Stimulated activated CD4-positive, alpha-beta T cell treated with anti-CD3 and anti-CD28 coated beads, Interleukin-12 subunit alpha, Interleukin-12 subunit beta, amount 100 ng/mL, for 4 hours (primary cell): ENCODE results near the gene PTK6.

Source experiments
- DNase-seq: peaks from one replicate; pipeline ENCODE4 v3.0.0-alpha.2; 2020

The PTK6 gene

GRCh38 chr20:63503524-63503923 lies 33.7 kb downstream of the PTK6 start:
- no peak for DNase-seq

GRCh38 chr20:63502671-63503172 lies 34.5 kb downstream of the PTK6 start:
- DNase-seq, result no peak

GRCh38 chr20:63501818-63502670 lies 35.1 kb downstream of the PTK6 start:
- DNase-seq, result no peak

GRCh38 chr20:63500902-63501817 lies 36.0 kb downstream of the PTK6 start:
- DNase-seq, result no peak

GRCh38 chr20:63500151-63500901 lies 36.9 kb downstream of the PTK6 start:
- DNase-seq, result no peak

GRCh38 chr20:63499338-63499969 lies 37.7 kb downstream of the PTK6 start:
- no peak for DNase-seq

- DNase-seq, result peak; percentile 42
Measured at GRCh38 chr20:63498960-63499337, 38.2 kb downstream of the PTK6 start, which contains the start of gene EEF1A2. Gene EEF1A2, minus strand, starts transcription at chr20:63499083. Its CDS starts 1,320 bp downstream, at chr20:63497763.

GRCh38 chr20:63497946-63498935 lies 38.9 kb downstream of the PTK6 start:
- no peak for DNase-seq

- no peak for DNase-seq
Measured at GRCh38 chr20:63497138-63497945, 39.8 kb downstream of the PTK6 start.

- DNase-seq, result no peak
Measured at GRCh38 chr20:63496596-63497120, 40.5 kb downstream of the PTK6 start.

- DNase-seq, result peak; percentile 76
Measured at GRCh38 chr20:63495741-63496595, 41.2 kb downstream of the PTK6 start.

- DNase-seq, result no peak
Measured at GRCh38 chr20:63495167-63495720, 41.9 kb downstream of the PTK6 start.

GRCh38 chr20:63494420-63495166 lies 42.6 kb downstream of the PTK6 start:
- no peak for DNase-seq

GRCh38 chr20:63494084-63494419 lies 43.1 kb downstream of the PTK6 start:
- DNase-seq, result no peak

- no peak for DNase-seq
Measured at GRCh38 chr20:63493563-63494020, 43.6 kb downstream of the PTK6 start.

- no peak for DNase-seq
Measured at GRCh38 chr20:63492982-63493381, 44.2 kb downstream of the PTK6 start.

- DNase-seq, result no peak
Measured at GRCh38 chr20:63492518-63492917, 44.7 kb downstream of the PTK6 start.
